ENCODE measurements around the gene BRD3.
"Not testable (repeated sequence)": the region's sequence is repeated elsewhere in the genome, so short reads cannot be mapped to it uniquely, and the experiment has no call there.

Gene BRD3

GRCh38 chr9:133990366-133991213 lies 77.2 kb downstream of the BRD3 start:
- no peak for DNase-seq

GRCh38 chr9:133989625-133990365 lies 78.0 kb downstream of the BRD3 start:
- DNase-seq: no peak

- not testable (repeated sequence) for DNase-seq
These were observed 79.1 kb downstream of the BRD3 start for GRCh38 chr9:133988771-133989170.

- no peak for DNase-seq
These were observed 79.7 kb downstream of the BRD3 start for GRCh38 chr9:133987946-133988665.

- no peak for DNase-seq
These were observed 80.4 kb downstream of the BRD3 start for GRCh38 chr9:133987446-133987788.

GRCh38 chr9:133986774-133987445 lies 80.9 kb downstream of the BRD3 start:
- DNase-seq: no peak

- DNase-seq: no peak
These were observed 81.8 kb downstream of the BRD3 start for GRCh38 chr9:133986061-133986460.

GRCh38 chr9:133982971-133983720 lies 84.7 kb downstream of the BRD3 start:
- DNase-seq: no peak

- no peak for DNase-seq
These were observed 85.7 kb downstream of the BRD3 start for GRCh38 chr9:133981958-133982681.

- DNase-seq: no peak
These were observed 86.3 kb downstream of the BRD3 start for GRCh38 chr9:133981589-133981957.

GRCh38 chr9:133980864-133981588 lies 86.8 kb downstream of the BRD3 start:
- no peak for DNase-seq

Measured in activated gamma-delta T cell (primary cell).